OCI-LY7 (cell line): ENCODE data around the gene FAM3D.

Source experiments
- EZH2phosphoT487 ChIP-seq: fragments of 200-600 bp; sonication (generic); IDR thresholded peaks from 2 replicates; pipeline ENCODE4 v1.6.1; 2018; ENCODE audit warnings: low read depth, borderline replicate concordance, mild to moderate bottlenecking, mixed run types, antibody characterized with exemption, low read length, moderate library complexity, mixed read lengths
- TF ChIP-seq, protein P1 (sequence below): fragments of 200-600 bp; sonication (generic); conservative IDR thresholded peaks from 2 replicates; pipeline ENCODE4 v1.5.1; 2014; ENCODE audit warnings: mild to moderate bottlenecking, antibody characterized with exemption, low read length, moderate library complexity, mixed read lengths

DNA sequence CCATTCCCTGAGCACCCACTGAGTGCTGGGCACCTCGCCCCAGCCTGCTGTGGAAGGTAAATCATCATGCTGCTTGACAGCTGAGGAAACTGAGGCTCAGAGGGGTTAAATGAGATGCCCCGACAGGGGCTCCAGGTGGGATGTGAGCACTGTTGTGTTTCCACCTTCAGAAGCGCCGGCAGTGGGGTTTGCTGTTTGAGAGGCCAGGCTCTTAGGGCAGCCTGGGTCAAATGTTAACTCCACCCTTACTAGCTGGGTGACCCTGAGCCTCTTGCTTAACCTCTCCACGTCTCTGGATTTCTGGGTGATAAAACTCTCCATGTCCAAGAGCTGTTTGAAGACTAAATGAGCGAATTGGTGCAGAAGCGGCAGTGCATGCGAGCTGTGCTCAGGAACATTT is 43.1 kb downstream of the FAM3D start:
- TF ChIP-seq, protein P1, sequence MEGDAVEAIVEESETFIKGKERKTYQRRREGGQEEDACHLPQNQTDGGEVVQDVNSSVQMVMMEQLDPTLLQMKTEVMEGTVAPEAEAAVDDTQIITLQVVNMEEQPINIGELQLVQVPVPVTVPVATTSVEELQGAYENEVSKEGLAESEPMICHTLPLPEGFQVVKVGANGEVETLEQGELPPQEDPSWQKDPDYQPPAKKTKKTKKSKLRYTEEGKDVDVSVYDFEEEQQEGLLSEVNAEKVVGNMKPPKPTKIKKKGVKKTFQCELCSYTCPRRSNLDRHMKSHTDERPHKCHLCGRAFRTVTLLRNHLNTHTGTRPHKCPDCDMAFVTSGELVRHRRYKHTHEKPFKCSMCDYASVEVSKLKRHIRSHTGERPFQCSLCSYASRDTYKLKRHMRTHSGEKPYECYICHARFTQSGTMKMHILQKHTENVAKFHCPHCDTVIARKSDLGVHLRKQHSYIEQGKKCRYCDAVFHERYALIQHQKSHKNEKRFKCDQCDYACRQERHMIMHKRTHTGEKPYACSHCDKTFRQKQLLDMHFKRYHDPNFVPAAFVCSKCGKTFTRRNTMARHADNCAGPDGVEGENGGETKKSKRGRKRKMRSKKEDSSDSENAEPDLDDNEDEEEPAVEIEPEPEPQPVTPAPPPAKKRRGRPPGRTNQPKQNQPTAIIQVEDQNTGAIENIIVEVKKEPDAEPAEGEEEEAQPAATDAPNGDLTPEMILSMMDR: no peak
- TF ChIP-seq EZH2phosphoT487: no peak
